Caco-2 (cell line): ENCODE data around the gene GULP1. TPM values are rescaled to one million over a fixed set of nuclear protein-coding genes. Genes with fewer than 3 reads are reported as not detected.

Experiments used
- BruUV-seq: library from RNA; stranded (reverse); fragments of 400-500 nt; replicated peaks from 2 replicates; lab custom pipeline; 2021; lab: Mats Ljungman, UMichigan
- CTCF ChIA-PET: fragments of 300-600 bp; sonication (Branson Sonifier 250); formaldehyde crosslinking; loops from one replicate; lab custom pipeline; 2022; ENCODE audit warnings: antibody characterized with exemption; lab: Charles Lee
- POLR2A ChIA-PET: fragments of 300-600 bp; sonication (Branson Sonifier 250); formaldehyde crosslinking; loops from one replicate; lab custom pipeline; 2022; ENCODE audit warnings: antibody characterized with exemption; lab: Charles Lee
- DNase-seq, 2 experiments: peaks; one replicate each; pipeline versions ENCODE4 v3.0.0 to v3.0.0-alpha.2; 2020 to 2022
- H3K27me3 ChIP-seq: replicated peaks from 2 replicates; pipeline ENCODE4 v1.6.0; 2011; ENCODE audit warnings: low read length; ENCODE audit not compliant: control insufficient read depth, insufficient read depth
- H3K36me3 ChIP-seq: 2 replicates; pipeline ENCODE4 v1.5.1; 2011; ENCODE audit warnings: low read length; ENCODE audit not compliant: control insufficient read depth, insufficient read depth
- H3K4me1 ChIP-seq: fragments of 250-450 bp; sonication (Bioruptor Pico); 2 replicates; pipeline ENCODE4 v1.5.1; 2020; ENCODE audit warnings: mild to moderate bottlenecking
- H3K4me3 ChIP-seq: 2 replicates; pipeline ENCODE4 v1.5.1; 2011; ENCODE audit warnings: low read depth, mild to moderate bottlenecking, control low read depth, low read length
- H3K9me3 ChIP-seq: fragments of 250-450 bp; sonication (Bioruptor Pico); 2 replicates; pipeline ENCODE4 v1.5.1; 2020; ENCODE audit warnings: mild to moderate bottlenecking, moderate library complexity
- H3K27ac Mint-ChIP-seq: one replicate; pipeline ENCODE4 v1.8.0; 2022; ENCODE audit warnings: mixed read lengths; ENCODE audit not compliant: unreplicated experiment
- H3K27me3 Mint-ChIP-seq: one replicate; pipeline ENCODE4 v1.8.0; 2022; ENCODE audit warnings: mixed read lengths; ENCODE audit not compliant: insufficient read depth, unreplicated experiment
- H3K36me3 Mint-ChIP-seq: one replicate; pipeline ENCODE4 v1.8.0; 2022; ENCODE audit warnings: mild to moderate bottlenecking, mixed read lengths; ENCODE audit not compliant: insufficient read depth, unreplicated experiment
- H3K4me1 Mint-ChIP-seq: one replicate; pipeline ENCODE4 v1.8.0; 2022; ENCODE audit warnings: low read depth, mixed read lengths; ENCODE audit not compliant: unreplicated experiment
- H3K4me3 Mint-ChIP-seq: one replicate; pipeline ENCODE4 v1.8.0; 2022; ENCODE audit warnings: mild to moderate bottlenecking, moderate library complexity, mixed read lengths; ENCODE audit not compliant: unreplicated experiment
- H3K9me3 Mint-ChIP-seq: one replicate; pipeline ENCODE4 v1.8.0; 2022; ENCODE audit warnings: mixed read lengths; ENCODE audit not compliant: unreplicated experiment
- CTCF ChIP-seq, 2 experiments: fragments of 200-600 bp in 1 of 2; IDR thresholded peaks; 1 replicate in 1 of 2; 2 replicates in 1 of 2; pipeline versions ENCODE4 v1.5.1 to v1.8.0; 2011 to 2022; ENCODE audit warnings: antibody characterized with exemption in 1 of 2, control low read depth in 1 of 2, inconsistent platforms in 1 of 2, low read depth in 1 of 2, low read length in 1 of 2, mild to moderate bottlenecking in 1 of 2, moderate library complexity in 1 of 2; ENCODE audit not compliant: insufficient read depth in 1 of 2, severe bottlenecking in 1 of 2, unreplicated experiment in 1 of 2
- intact Hi-C: fragments of 100-400 bp; cut with micrococcal nuclease; formaldehyde crosslinking; loops from one replicate; pipeline ENCODE4 v1.10.0; 2022; ENCODE audit not compliant: unreplicated experiment
- total RNA-seq: library from RNA; stranded (reverse); gene quantifications from 2 replicates; pipeline ENCODE4 v1.2.3, GENCODE V29; 2022

Gene GULP1
- total RNA-seq, 1 experiment from 2014 or later, result 32.4 TPM

DNA sequence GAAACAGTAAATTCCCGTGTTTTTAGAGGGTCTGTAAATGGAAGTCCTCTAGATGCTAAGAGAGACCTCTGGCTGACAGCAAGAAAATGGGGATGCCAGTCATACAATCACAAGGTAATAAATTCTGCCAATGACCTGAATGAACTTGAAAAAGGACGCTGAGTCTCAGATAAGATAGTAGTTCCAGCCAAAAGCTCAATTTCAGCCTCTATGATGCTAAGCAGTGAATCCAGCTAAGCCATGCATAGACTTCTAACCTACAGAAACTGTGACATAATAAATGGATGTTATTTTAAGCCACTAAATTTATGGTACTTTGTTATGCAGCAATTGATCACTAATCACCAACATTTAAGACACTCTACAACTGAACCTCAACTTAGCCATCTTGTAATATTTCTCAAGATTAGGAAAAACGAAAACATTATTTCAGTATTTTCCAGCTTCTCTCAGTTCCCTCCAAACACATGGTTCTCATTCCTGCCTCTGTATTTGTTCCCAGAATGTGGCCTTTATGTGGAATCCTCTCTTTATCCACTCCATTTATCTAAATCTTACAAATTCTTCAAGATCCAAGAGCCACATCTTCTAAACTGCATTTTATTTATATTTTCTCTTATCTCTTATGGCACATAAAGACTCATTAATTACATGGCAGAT lies 331.1 kb downstream of the GULP1 start:
- Mint-ChIP-seq H3K27ac (no peak overlapping the region), H3K36me3 (no peaks in the 10 kb centered on the region), H3K27me3 (no peaks in the 10 kb centered on the region), H3K4me3 (no peak overlapping the region), H3K4me1 (no peaks in the 10 kb centered on the region), H3K9me3 (no peaks in the 10 kb centered on the region)
- DNase-seq, result no peak
- ChIA-PET POLR2A (no interaction called here), CTCF (no interaction called here)
- no peaks in the 10 kb centered on the region for H3K27me3 ChIP-seq
- intact Hi-C loops, result no loop called here
- no peaks in the 10 kb centered on the region for H3K36me3 ChIP-seq
- H3K4me1 ChIP-seq, result no peaks in the 10 kb centered on the region
- no peak for TF ChIP-seq CTCF (IDR thresholded peaks at IDR 0.05; ENCODE audit: insufficient read depth in 1 of 2, low read depth in 1 of 2, low read length in 1 of 2, severe bottlenecking in 1 of 2, unreplicated experiment in 1 of 2)
- H3K4me3 ChIP-seq, result no peak overlapping the region
- no peaks in the 10 kb centered on the region for H3K9me3 ChIP-seq
- no TSS peak for BruUV-seq

GRCh38 chr2:188623995-188624643 lies 332.4 kb downstream of the GULP1 start:
- Mint-ChIP-seq H3K27ac (no peak overlapping the region), H3K9me3 (no peaks in the 10 kb centered on the region), H3K27me3 (no peaks in the 10 kb centered on the region), H3K4me3 (no peak overlapping the region), H3K4me1 (no peaks in the 10 kb centered on the region), H3K36me3 (no peaks in the 10 kb centered on the region)
- H3K9me3 ChIP-seq, result no peaks in the 10 kb centered on the region
- ChIA-PET POLR2A (no interaction called here), CTCF (no interaction called here)
- BruUV-seq, result no TSS peak
- no peaks in the 10 kb centered on the region for H3K27me3 ChIP-seq
- no peaks in the 10 kb centered on the region; the same call in 1 of the 2 replicates for H3K4me1 ChIP-seq
- intact Hi-C loops, result no loop called here
- no peak for DNase-seq
- TF ChIP-seq CTCF (IDR thresholded peaks at IDR 0.05; ENCODE audit: insufficient read depth in 1 of 2, low read depth in 1 of 2, low read length in 1 of 2, severe bottlenecking in 1 of 2, unreplicated experiment in 1 of 2), result no peak
- H3K36me3 ChIP-seq, result no peaks in the 10 kb centered on the region
- no peak overlapping the region for H3K4me3 ChIP-seq

DNA sequence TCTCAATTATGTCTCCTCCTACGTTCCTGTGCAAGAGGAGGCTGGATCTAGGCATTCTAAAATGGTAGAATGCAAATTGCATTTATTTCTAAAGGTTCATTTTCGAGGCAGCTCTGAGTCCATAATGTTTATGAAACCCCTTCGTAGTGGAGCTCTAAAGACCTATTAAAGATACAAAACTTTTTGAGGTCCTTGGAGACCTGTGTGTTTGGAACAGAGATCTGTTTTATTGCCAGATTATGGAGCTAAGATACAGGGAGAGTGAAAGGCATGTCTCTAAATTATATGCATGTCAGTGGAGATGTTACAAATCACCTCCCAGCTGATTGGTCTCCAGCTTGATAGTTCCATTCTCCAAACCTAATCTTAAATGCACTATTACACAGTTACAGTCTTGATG lies 335.8 kb downstream of the GULP1 start:
- H3K27ac Mint-ChIP-seq, result no peak overlapping the region
- H3K4me3 ChIP-seq, result no peak overlapping the region
- H3K4me3 Mint-ChIP-seq, result no peak overlapping the region
- no peaks in the 10 kb centered on the region for H3K27me3 ChIP-seq
- no peaks in the 10 kb centered on the region for H3K36me3 ChIP-seq
- H3K4me1 ChIP-seq, result peaks cover 18% of the 10 kb centered on the region
- TF ChIP-seq CTCF (IDR thresholded peaks at IDR 0.05; ENCODE audit: insufficient read depth in 1 of 2, low read depth in 1 of 2, low read length in 1 of 2, severe bottlenecking in 1 of 2, unreplicated experiment in 1 of 2), result no peak
- H3K9me3 Mint-ChIP-seq, result no peaks in the 10 kb centered on the region
- intact Hi-C loops, result no loop called here
- H3K9me3 ChIP-seq, result no peaks in the 10 kb centered on the region
- ChIA-PET CTCF (no interaction called here), POLR2A (no interaction called here)
- DNase-seq, result no peak
- BruUV-seq, result no TSS peak
- H3K36me3 Mint-ChIP-seq, result no peaks in the 10 kb centered on the region
- no peaks in the 10 kb centered on the region for H3K27me3 Mint-ChIP-seq
- H3K4me1 Mint-ChIP-seq, result no peaks in the 10 kb centered on the region
